ENCODE data around the gene DIP2B.

Gene DIP2B

DNA sequence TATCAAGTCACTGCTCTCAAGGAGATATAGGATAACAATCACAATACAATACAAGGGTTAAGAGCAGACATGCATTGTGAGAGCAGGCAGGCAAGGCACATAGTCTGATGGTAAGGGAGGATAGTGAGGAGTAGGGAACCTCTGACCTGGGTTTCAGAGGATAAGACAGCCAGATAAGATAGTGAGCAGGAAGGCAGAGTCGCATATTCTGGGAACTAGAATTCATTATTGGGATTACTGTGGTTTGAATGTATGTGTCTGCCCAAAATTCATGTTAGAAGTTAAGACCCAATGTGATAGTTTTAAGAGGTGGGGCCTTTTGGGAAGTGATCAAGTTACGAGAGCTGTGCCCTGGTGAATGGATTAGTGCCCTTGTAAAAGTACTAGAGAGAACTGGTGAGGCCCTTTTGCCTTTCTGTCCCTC, 244.7 kb downstream of the DIP2B start:
- Histone ChIP-seq H3K9ac (ENCODE audit: low read length) (no peak overlapping the region), H4K20me1 (ENCODE audit: insufficient read depth, low read length) (no peaks in the 10 kb centered on the region)

DNA sequence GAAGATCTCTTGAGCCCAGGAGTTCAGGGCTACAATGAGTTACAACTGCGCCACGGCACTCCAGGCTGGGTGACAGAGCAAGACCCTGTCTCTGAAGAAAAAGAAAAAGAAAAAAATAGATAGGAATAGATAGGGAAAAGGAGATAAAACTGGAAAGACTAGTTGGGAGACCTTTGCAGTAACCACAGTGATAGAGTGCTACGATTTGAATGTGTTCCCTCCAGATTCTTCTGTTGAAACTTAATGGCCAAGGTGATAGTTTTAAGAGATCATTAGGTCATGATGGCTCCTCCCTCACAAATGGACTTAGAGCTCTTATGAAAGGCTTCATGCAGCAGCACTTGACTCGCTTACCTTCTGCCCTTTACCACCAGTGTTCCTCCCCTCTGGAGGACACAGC, 245.6 kb downstream of the DIP2B start:
- Histone ChIP-seq H3K4me3 (ENCODE audit: low read length) (no peak overlapping the region), H3K4me1 (ENCODE audit: low read length) (peaks cover 7% of the 10 kb centered on the region; the same call in 1 of the 2 replicates), H3K4me2 (ENCODE audit: low read length) (no peak overlapping the region), H4K20me1 (ENCODE audit: insufficient read depth, low read length) (no peaks in the 10 kb centered on the region), H3K79me2 (ENCODE audit: low read length) (no peaks in the 10 kb centered on the region), H3K36me3 (replicated peaks; ENCODE audit: low read depth, low read length) (no peaks in the 10 kb centered on the region), H3K9ac (ENCODE audit: low read length) (no peak overlapping the region), H3K27ac (ENCODE audit: low read length) (no peak overlapping the region), H3K9me3 (ENCODE audit: insufficient read depth, low read length) (no peaks in the 10 kb centered on the region), H3K27me3 (ENCODE audit: low read depth, low read length) (no peaks in the 10 kb centered on the region), H2AFZ (ENCODE audit: low read depth, low read length) (no peak overlapping the region)
- TF ChIP-seq, protein P1, sequence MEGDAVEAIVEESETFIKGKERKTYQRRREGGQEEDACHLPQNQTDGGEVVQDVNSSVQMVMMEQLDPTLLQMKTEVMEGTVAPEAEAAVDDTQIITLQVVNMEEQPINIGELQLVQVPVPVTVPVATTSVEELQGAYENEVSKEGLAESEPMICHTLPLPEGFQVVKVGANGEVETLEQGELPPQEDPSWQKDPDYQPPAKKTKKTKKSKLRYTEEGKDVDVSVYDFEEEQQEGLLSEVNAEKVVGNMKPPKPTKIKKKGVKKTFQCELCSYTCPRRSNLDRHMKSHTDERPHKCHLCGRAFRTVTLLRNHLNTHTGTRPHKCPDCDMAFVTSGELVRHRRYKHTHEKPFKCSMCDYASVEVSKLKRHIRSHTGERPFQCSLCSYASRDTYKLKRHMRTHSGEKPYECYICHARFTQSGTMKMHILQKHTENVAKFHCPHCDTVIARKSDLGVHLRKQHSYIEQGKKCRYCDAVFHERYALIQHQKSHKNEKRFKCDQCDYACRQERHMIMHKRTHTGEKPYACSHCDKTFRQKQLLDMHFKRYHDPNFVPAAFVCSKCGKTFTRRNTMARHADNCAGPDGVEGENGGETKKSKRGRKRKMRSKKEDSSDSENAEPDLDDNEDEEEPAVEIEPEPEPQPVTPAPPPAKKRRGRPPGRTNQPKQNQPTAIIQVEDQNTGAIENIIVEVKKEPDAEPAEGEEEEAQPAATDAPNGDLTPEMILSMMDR (IDR thresholded peaks at IDR 0.05; ENCODE audit: low read depth, low read length): no peak
- TF ChIP-seq EZH2phosphoT487 (IDR thresholded peaks at IDR 0.05; ENCODE audit: low read depth): no peak

More for the DNA sequence above, 244.7 kb downstream of the DIP2B start:
- H3K27me3 ChIP-seq (ENCODE audit: low read depth, low read length): no peaks in the 10 kb centered on the region
- TF ChIP-seq, protein P1 (IDR thresholded peaks at IDR 0.05; ENCODE audit: low read depth, low read length): no peak
- no peak for TF ChIP-seq EZH2phosphoT487 (IDR thresholded peaks at IDR 0.05; ENCODE audit: low read depth)
- H3K4me3 ChIP-seq (ENCODE audit: low read length): no peak overlapping the region
- no peaks in the 10 kb centered on the region for H3K79me2 ChIP-seq (ENCODE audit: low read length)
- H3K4me2 ChIP-seq (ENCODE audit: low read length): no peak overlapping the region
- H3K27ac ChIP-seq (ENCODE audit: low read length): no peak overlapping the region
- H3K9me3 ChIP-seq (ENCODE audit: insufficient read depth, low read length): no peaks in the 10 kb centered on the region
- peaks cover 7% of the 10 kb centered on the region; the same call in 1 of the 2 replicates for H3K4me1 ChIP-seq (ENCODE audit: low read length)
- no peak overlapping the region for H2AFZ ChIP-seq (ENCODE audit: low read depth, low read length)
- H3K36me3 ChIP-seq (replicated peaks; ENCODE audit: low read depth, low read length): no peaks in the 10 kb centered on the region

DNA sequence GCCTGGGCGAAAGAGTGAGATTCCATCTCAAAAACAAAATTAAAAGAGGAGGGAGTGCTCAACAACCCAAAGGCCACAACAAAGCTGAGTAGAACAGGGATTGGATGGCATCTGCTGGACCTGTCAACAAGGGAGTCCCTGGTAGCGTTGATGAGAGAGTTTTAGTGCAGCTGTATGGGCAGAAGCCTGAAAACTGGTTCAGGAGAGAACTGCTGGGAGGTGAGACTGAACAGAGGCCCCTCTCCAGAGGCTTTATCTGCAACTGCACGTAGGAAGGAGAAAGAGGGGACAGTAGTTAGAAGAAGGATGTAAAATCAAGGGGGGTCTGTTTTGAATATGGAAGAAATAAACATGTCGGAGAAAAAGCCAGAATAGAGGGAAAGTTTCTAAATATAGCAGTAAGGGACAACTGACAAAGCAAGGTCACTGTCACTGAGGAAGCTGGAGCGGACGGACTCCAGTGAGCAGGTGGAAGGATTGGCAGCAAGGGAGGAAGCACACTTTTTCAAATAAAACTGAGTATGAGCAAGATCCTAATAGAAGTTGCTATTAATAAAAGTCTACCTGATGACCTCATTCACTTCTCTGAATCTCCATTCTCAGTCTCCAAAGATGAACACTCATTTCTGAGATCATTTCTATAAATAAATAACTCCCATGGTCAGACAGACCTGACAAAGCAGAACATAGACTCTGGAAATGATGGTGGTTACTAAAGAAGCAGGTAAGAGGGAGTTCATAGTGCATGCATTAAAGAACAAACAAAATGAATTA, 247.3 kb downstream of the DIP2B start:
- TF ChIP-seq, protein P1 (IDR thresholded peaks at IDR 0.05; ENCODE audit: low read depth, low read length): no peak
- no peak for TF ChIP-seq EZH2phosphoT487 (IDR thresholded peaks at IDR 0.05; ENCODE audit: low read depth)

DNA sequence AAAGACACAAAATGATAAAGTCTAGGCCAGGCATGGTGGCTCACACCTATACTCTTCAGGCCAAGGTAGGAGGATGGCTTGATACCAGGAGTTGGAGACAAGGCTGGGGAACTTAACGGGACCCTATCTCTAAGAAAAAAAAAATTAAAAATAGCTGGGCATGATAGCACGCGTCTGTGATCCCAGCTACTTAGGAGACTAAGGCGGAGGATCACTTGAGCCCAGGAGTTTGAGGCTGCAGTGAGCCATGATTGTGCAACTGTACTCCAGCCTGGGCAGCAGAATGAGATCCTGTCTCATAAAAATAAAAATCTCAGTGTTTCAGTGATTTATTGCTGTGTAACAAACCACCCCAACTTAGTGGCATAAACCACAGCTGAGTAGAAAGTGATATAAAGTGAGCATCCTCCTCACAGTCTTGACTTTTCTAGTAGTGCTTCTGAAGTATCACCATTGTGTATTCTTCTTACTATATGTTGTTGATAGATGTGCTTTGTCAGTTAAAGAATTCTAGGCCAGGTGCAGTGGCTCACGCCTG, 248.5 kb downstream of the DIP2B start:
- H3K36me3 ChIP-seq (replicated peaks; ENCODE audit: low read depth, low read length): no peaks in the 10 kb centered on the region
- no peak overlapping the region for H3K9ac ChIP-seq (ENCODE audit: low read length)
- TF ChIP-seq EZH2phosphoT487 (IDR thresholded peaks at IDR 0.05; ENCODE audit: low read depth): no peak
- TF ChIP-seq, protein P1 (IDR thresholded peaks at IDR 0.05; ENCODE audit: low read depth, low read length): no peak
- H3K4me1 ChIP-seq (ENCODE audit: low read length): peaks cover 7% of the 10 kb centered on the region; the same call in 1 of the 2 replicates
- no peaks in the 10 kb centered on the region for H3K79me2 ChIP-seq (ENCODE audit: low read length)
- no peaks in the 10 kb centered on the region for H4K20me1 ChIP-seq (ENCODE audit: insufficient read depth, low read length)
- H3K27me3 ChIP-seq (ENCODE audit: low read depth, low read length): no peaks in the 10 kb centered on the region
- H3K27ac ChIP-seq (ENCODE audit: low read length): no peak overlapping the region
- H3K4me2 ChIP-seq (ENCODE audit: low read length): no peak overlapping the region
- H2AFZ ChIP-seq (ENCODE audit: low read depth, low read length): no peak overlapping the region
- H3K4me3 ChIP-seq (ENCODE audit: low read length): no peak overlapping the region
- H3K9me3 ChIP-seq (ENCODE audit: insufficient read depth, low read length): no peaks in the 10 kb centered on the region

More for the DNA sequence above, 247.3 kb downstream of the DIP2B start:
- Histone ChIP-seq H3K9me3 (ENCODE audit: insufficient read depth, low read length) (no peaks in the 10 kb centered on the region), H4K20me1 (ENCODE audit: insufficient read depth, low read length) (no peaks in the 10 kb centered on the region), H3K4me3 (ENCODE audit: low read length) (no peak overlapping the region), H3K27ac (ENCODE audit: low read length) (no peak overlapping the region), H3K27me3 (ENCODE audit: low read depth, low read length) (no peaks in the 10 kb centered on the region), H3K4me2 (ENCODE audit: low read length) (no peak overlapping the region), H3K79me2 (ENCODE audit: low read length) (no peaks in the 10 kb centered on the region), H2AFZ (ENCODE audit: low read depth, low read length) (no peak overlapping the region), H3K9ac (ENCODE audit: low read length) (no peak overlapping the region), H3K36me3 (replicated peaks; ENCODE audit: low read depth, low read length) (no peaks in the 10 kb centered on the region), H3K4me1 (ENCODE audit: low read length) (peaks cover 7% of the 10 kb centered on the region; the same call in 1 of the 2 replicates)

Measured in OCI-LY3 (cell line).